Measurements from ENCODE around the gene ETS1. TPM values are rescaled to one million over a fixed set of nuclear protein-coding genes. Genes with fewer than 3 reads are reported as not detected.
A peak's percentile ranks its signal among the peaks of the same experiment; 100 is the strongest.
"Not testable (repeated sequence)": the region's sequence is repeated elsewhere in the genome, so short reads cannot be mapped to it uniquely, and the experiment has no call there.

Gene ETS1
- polyA plus RNA-seq, 1 experiment = 32.3 TPM

DNA sequence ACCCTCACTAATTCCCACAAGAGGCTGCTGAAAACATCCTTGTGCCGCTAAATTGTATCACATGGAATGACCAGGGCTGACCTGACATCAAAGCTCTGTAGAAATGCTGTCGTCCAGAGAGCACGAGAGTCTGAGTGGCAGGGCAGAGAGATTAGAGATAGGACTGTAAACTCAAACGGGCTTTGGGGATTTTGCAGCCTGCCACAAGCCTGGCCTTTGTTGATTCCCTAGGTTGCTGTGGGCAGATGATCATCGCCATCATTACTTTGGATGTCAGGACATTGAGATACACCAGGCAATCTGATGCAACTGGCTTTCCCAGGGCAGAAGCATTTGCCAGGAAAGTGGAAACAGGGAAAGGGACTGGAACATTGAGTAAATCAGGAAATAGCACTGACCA is 131.6 kb downstream of the ETS1 start:
- H3K27ac ChIP-seq (ENCODE audit: low read depth, low read length) = no peak overlapping the region
- ChIA-PET CTCF (no interaction called here), POLR2A (no interaction called here)
- no peak for DNase-seq (ENCODE audit: low read depth, low spot score)
- TF ChIP-seq, protein P1, sequence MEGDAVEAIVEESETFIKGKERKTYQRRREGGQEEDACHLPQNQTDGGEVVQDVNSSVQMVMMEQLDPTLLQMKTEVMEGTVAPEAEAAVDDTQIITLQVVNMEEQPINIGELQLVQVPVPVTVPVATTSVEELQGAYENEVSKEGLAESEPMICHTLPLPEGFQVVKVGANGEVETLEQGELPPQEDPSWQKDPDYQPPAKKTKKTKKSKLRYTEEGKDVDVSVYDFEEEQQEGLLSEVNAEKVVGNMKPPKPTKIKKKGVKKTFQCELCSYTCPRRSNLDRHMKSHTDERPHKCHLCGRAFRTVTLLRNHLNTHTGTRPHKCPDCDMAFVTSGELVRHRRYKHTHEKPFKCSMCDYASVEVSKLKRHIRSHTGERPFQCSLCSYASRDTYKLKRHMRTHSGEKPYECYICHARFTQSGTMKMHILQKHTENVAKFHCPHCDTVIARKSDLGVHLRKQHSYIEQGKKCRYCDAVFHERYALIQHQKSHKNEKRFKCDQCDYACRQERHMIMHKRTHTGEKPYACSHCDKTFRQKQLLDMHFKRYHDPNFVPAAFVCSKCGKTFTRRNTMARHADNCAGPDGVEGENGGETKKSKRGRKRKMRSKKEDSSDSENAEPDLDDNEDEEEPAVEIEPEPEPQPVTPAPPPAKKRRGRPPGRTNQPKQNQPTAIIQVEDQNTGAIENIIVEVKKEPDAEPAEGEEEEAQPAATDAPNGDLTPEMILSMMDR (IDR thresholded peaks at IDR 0.05; ENCODE audit: low read depth, low read length) = no peak
- no peak overlapping the region for H3K4me3 ChIP-seq (ENCODE audit: low read depth, low read length)
- H3K27me3 ChIP-seq (ENCODE audit: control insufficient read depth, insufficient read depth, low read length) = no peaks in the 10 kb centered on the region
- no peaks in the 10 kb centered on the region for H3K9me3 ChIP-seq (ENCODE audit: control insufficient read depth, insufficient read depth, low read length)

DNA sequence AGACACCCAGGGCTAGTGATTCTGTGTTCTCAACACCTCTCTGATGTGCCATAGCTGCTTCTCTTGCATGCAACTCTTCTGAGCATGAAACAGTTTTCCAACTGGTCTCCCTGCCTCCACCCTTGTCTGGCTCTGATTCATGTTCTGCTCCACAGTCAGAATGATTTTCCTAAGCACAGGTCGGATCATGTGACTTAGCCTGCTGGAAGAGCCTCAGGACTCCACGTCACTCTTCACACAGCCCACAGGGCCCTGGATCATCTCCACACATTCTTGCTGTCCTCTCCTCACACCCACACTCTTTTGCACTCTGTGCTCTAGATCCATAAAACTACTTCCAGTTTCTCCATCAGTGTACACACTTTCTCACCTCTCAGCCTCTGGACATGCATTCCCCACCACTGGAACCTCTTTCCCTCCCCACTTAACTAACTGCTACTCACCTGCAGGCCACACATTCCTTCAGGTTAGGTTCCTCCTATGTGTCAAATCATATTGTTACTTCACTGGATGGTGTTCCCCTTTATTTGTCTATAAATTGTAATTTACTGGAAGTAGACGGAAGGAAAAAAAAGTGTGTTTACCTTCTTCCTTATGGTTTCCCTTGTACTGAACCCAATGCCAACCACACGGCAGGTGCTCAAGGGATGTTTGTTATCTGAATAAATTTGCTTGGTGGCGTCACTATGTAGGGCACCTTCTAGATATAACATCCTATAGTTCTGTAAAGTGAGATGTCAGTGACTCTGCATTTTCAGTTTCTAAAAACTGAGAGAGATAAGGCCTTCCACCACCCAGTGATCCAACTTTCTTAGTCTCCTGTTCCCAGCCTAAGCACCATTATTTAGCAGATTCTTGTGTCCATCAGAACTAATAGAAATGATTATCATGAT is 133.7 kb downstream of the ETS1 start:
- CTCF ChIA-PET = interaction anchor here (0.9 kb wide), 1 partner anchor 177 kb away, joined by 3 read pairs; no protein-coding TSS in a partner anchor
- Histone ChIP-seq H3K27me3 (ENCODE audit: control insufficient read depth, insufficient read depth, low read length) (no peaks in the 10 kb centered on the region), H3K27ac (ENCODE audit: low read depth, low read length) (peak overlapping the region; percentile 65), H3K4me3 (ENCODE audit: low read depth, low read length) (no peak overlapping the region), H3K9me3 (ENCODE audit: control insufficient read depth, insufficient read depth, low read length) (no peaks in the 10 kb centered on the region)
- DNase-seq (ENCODE audit: low read depth, low spot score) = peak; percentile 93
- TF ChIP-seq, protein P1 (IDR thresholded peaks at IDR 0.05; ENCODE audit: low read depth, low read length) = no peak
- POLR2A ChIA-PET = interaction anchor here (0.9 kb wide), 1 partner anchor 163 kb away, joined by 3 read pairs; no protein-coding TSS in a partner anchor

DNA sequence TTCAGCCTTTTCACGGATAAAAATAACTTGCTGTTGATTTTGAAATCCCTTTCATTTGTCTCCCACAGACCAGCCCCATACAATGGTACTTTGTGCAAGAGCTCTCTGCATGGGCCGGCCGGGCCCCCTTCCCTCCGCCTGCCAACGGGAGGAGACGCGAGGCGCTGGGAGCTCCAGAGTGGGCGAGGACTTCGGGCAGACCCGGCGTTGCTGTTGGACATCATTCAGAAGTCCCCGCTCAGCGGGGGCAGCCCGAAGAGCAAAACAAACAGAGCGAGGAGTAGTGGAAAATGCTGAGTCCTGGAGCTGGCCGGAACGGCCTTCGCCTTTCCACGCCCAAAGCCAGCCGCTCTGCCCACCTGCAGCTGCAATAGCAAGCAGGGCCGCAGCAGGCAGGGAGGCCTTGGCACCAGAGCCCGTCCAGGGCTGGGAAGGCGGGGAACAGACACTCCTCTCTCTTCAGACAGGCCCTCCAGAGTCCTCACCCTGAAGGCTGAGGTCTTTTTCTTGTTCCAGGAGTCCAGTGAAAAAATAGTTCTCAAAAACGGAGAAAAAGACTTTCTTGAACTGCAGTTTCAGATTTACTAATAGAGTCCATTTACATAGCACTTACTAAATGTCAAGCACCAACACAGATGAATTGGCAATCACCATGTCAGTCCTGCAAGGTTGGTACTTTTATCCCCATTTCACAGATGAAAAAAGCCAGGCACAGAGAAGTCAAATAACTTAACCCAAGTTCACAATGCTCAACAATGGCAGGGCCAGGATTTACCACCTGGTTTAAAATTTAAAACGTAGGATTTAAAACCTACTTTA is 135.5 kb downstream of the ETS1 start:
- TF ChIP-seq, protein P1 (IDR thresholded peaks at IDR 0.05; ENCODE audit: low read depth, low read length) = no peak
- H3K27me3 ChIP-seq (ENCODE audit: control insufficient read depth, insufficient read depth, low read length) = no peaks in the 10 kb centered on the region
- H3K9me3 ChIP-seq (ENCODE audit: control insufficient read depth, insufficient read depth, low read length) = no peaks in the 10 kb centered on the region
- peak overlapping the region; percentile 52 for H3K27ac ChIP-seq (ENCODE audit: low read depth, low read length)
- H3K4me3 ChIP-seq (ENCODE audit: low read depth, low read length) = 0 out of 2 replicates have a peak overlapping the region, but pooled peaks have one; percentile 4
- CTCF ChIA-PET = interaction anchor here (0.5 kb wide), 1 partner anchor 323 kb away, joined by 3 read pairs; no protein-coding TSS in a partner anchor
- no peak for DNase-seq (ENCODE audit: low read depth, low spot score)
- POLR2A ChIA-PET = no interaction called here

DNA sequence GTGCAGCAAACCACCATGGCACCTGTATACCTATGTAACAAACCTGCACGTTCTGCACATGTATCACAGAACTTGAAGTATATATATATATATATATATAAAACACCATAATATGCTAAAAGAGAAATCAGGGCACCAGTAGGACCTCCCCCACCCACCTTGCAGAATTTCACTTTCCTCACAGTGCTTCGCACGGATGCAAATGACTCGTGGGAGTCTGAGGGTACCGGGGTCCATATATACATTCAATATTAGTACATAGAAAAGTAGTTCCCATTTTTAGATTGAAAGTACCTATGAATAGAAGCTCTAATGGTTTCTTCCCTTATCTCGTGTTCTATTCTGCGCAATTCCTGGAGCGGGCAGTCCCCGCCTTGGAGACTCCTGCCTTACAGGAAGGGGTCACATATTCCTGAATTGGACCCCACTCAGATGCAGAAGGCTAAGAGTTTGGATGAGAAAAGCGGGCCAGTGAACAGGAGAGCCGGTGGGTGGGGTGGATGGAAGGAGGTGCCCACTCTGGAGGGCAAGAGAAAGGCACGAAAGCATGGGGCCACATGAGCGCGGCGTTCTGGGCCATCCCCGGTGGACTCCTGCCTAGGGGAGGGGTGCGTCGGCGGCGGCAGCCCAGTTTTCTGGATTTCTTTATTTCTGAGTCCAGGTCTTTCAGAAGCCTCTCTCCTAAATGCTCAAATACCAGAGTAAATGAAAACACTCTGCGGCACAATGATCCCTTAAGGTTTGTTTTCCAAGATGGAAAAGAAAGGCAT is 136.3 kb downstream of the ETS1 start:
- ChIA-PET POLR2A (no interaction called here), CTCF (no interaction called here)
- DNase-seq (ENCODE audit: low read depth, low spot score) = no peak
- TF ChIP-seq, protein P1 (IDR thresholded peaks at IDR 0.05; ENCODE audit: low read depth, low read length) = no peak
- Histone ChIP-seq H3K9me3 (ENCODE audit: control insufficient read depth, insufficient read depth, low read length) (no peaks in the 10 kb centered on the region), H3K27me3 (ENCODE audit: control insufficient read depth, insufficient read depth, low read length) (no peaks in the 10 kb centered on the region), H3K27ac (ENCODE audit: low read depth, low read length) (peak overlapping the region; percentile 52), H3K4me3 (ENCODE audit: low read depth, low read length) (no peak overlapping the region)

DNA sequence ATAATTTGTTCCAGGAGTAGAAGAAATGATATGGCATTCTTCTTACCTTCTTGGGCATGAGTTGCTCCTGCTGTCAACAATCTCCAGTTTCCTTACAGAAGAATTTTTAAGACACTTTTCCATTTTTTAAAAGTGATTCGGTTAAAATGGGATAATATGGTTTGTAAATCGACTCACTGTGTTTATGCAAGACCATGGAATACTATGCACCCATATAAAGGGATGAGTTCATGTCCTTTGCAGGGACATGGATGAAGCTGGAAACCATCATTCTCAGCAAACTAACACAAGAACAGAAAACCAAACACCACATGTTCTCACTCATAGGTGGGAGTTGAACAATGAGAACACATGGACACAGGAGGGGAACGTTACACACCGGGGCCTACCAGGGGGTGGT is 136.9 kb downstream of the ETS1 start:
- H3K9me3 ChIP-seq (ENCODE audit: control insufficient read depth, insufficient read depth, low read length); H3K27ac ChIP-seq (ENCODE audit: low read depth, low read length); DNase-seq (ENCODE audit: low read depth, low spot score); H3K27me3 ChIP-seq (ENCODE audit: control insufficient read depth, insufficient read depth, low read length); POLR2A ChIA-PET; H3K4me3 ChIP-seq (ENCODE audit: low read depth, low read length); CTCF ChIA-PET: not testable (repeated sequence)

Data from AG04450 (cell line).